DOHH2 (cell line): Measurements from ENCODE around the gene SLC5A9.
"Not testable (repeated sequence)": the region's sequence is repeated elsewhere in the genome, so short reads cannot be mapped to it uniquely, and the experiment has no call there.

Source experiments
- H3F3A ChIP-seq: fragments of 200-600 bp; sonication (generic), shearing (Covaris generic); 2 replicates; pipeline ENCODE4 v1.6.0; 2016; ENCODE audit warnings: antibody characterized with exemption, mild to moderate bottlenecking; ENCODE audit not compliant: control insufficient read depth, insufficient read depth
- H3K27ac ChIP-seq: fragments of 200-600 bp; sonication (generic); 2 replicates; pipeline ENCODE4 v1.5.1; 2014; ENCODE audit warnings: low read depth, mild to moderate bottlenecking, low read length, moderate library complexity
- H3K27me3 ChIP-seq: fragments of 200-600 bp; sonication (generic); 2 replicates; pipeline ENCODE4 v1.6.1; 2014; ENCODE audit warnings: mild to moderate bottlenecking, low read length, mixed read lengths; ENCODE audit not compliant: control insufficient read depth
- H3K36me3 ChIP-seq: fragments of 200-600 bp; sonication (generic); 2 replicates; pipeline ENCODE4 v1.6.1; 2014; ENCODE audit warnings: mild to moderate bottlenecking, low read length, moderate library complexity, mixed read lengths; ENCODE audit not compliant: control insufficient read depth
- H3K4me1 ChIP-seq: fragments of 200-600 bp; sonication (generic); 2 replicates; pipeline ENCODE4 v1.6.1; 2014; ENCODE audit warnings: mild to moderate bottlenecking, low read length, mixed read lengths; ENCODE audit not compliant: control insufficient read depth
- H3K4me2 ChIP-seq: fragments of 200-600 bp; sonication (generic); 2 replicates; pipeline ENCODE4 v1.6.0; 2014; ENCODE audit warnings: mild to moderate bottlenecking, low read length, moderate library complexity
- H3K4me3 ChIP-seq: fragments of 200-600 bp; sonication (generic); 2 replicates; pipeline ENCODE4 v1.5.1; 2014; ENCODE audit warnings: mild to moderate bottlenecking, low read length, mixed read lengths
- H3K79me2 ChIP-seq: fragments of 200-600 bp; sonication (generic); 2 replicates; pipeline ENCODE4 v1.6.1; 2014; ENCODE audit warnings: mild to moderate bottlenecking, low read length, mixed read lengths; ENCODE audit not compliant: control insufficient read depth
- H3K9me2 ChIP-seq: fragments of 200-600 bp; sonication (generic); replicated peaks from 2 replicates; pipeline ENCODE4 v1.6.1; 2014; ENCODE audit warnings: mild to moderate bottlenecking, low read length, mixed read lengths; ENCODE audit not compliant: control insufficient read depth
- H3K9me3 ChIP-seq: fragments of 200-600 bp; sonication (generic); 2 replicates; pipeline ENCODE4 v1.6.1; 2014; ENCODE audit warnings: antibody characterized with exemption, low read length, mixed read lengths; ENCODE audit not compliant: control insufficient read depth, insufficient read depth
- H4K20me1 ChIP-seq: fragments of 200-600 bp; sonication (generic); 2 replicates; pipeline ENCODE4 v1.6.0; 2014; ENCODE audit warnings: low read depth, mild to moderate bottlenecking, antibody characterized with exemption, low read length, moderate library complexity; ENCODE audit not compliant: control insufficient read depth, insufficient read depth
- EZH2phosphoT487 ChIP-seq: fragments of 200-600 bp; sonication (generic); IDR thresholded peaks from 2 replicates; pipeline ENCODE4 v1.6.1; 2017; ENCODE audit warnings: borderline replicate concordance, mild to moderate bottlenecking, antibody characterized with exemption, low read length, moderate library complexity, mixed read lengths
- TF ChIP-seq, protein P1 (sequence below): fragments of 200-600 bp; sonication (generic); IDR thresholded peaks from one replicate; pipeline ENCODE4 v1.5.1; 2014; ENCODE audit warnings: antibody characterized with exemption, mild to moderate bottlenecking, low read depth, low read length; ENCODE audit not compliant: poor library complexity, severe bottlenecking

Gene SLC5A9

DNA sequence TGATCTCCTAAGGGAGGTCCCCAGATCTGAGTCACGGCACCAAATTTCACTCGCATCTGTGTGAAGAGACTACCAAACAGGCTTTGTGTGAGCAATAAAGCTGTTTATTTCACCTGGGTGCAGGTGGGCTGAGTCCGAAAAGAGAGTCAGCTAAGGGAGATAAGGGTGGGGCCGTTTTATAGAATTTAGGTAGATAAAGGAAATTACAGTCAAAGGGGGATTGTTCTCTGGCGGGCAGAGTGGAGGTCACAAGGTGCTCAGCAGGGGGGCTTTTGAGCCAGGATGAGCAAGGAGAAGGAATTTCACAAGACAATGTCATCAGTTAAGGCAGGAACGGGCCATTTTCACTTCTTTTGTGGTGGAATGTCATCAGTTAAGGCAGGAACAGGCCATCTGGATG is 8.2 kb upstream of the SLC5A9 start:
- H3K9me3 ChIP-seq, H3F3A ChIP-seq, H3K79me2 ChIP-seq, H3K4me1 ChIP-seq, H3K4me3 ChIP-seq, H3K27ac ChIP-seq, H4K20me1 ChIP-seq, H3K4me2 ChIP-seq, H3K36me3 ChIP-seq, H3K27me3 ChIP-seq, H3K9me2 ChIP-seq: not testable (repeated sequence)

DNA sequence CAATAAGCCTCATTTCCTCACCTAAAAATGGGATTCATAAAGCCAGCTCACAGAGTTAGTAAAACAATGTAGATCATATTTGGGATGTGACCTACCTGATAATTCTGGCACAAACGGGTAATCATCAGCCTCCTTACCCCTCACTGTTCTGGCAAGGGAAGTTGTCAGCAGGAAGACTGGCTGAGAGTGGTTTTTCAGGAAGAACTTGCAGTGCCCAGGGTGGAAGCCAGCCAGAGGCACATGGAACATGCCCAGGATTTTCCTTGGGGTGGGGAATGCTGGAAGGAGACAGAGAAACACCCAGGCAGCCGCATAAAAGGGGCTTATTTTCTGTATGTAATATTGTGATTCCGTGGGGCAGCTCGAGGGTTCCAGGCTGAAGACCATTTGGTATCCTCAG is 7.7 kb upstream of the SLC5A9 start:
- Histone ChIP-seq H3K9me3 (no peaks in the 10 kb centered on the region), H4K20me1 (no peaks in the 10 kb centered on the region)

DNA sequence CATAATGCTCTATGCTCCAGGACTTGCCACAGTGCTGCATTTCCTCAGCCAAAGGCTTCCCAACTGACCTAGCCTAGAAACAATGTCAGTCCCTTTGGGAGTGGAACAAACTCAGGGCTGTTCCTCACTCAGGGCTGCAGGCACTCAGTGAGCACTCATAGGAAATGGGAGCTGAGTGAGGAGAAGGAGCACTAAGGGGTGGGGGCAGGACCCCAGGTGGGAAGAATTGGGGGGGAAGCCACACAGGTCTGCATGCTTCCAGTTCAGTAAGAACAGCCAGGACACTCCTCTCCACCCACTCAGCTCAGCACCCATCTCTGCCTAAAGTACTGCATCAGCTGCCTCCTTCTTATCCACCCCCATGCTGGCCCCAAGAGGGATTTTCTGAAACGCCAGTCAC is 7.3 kb upstream of the SLC5A9 start:
- H3K4me2 ChIP-seq, result no peak overlapping the region

More for the DNA sequence above, 7.7 kb upstream of the SLC5A9 start:
- Histone ChIP-seq H3K4me3 (no peak overlapping the region), H3F3A (no peaks in the 10 kb centered on the region), H3K27ac (no peak overlapping the region), H3K4me1 (no peaks in the 10 kb centered on the region), H3K36me3 (no peaks in the 10 kb centered on the region), H3K4me2 (no peak overlapping the region), H3K27me3 (peaks cover 2% of the 10 kb centered on the region), H3K9me2 (no peaks in the 10 kb centered on the region), H3K79me2 (no peaks in the 10 kb centered on the region)
- no peak for TF ChIP-seq EZH2phosphoT487
- TF ChIP-seq, protein P1, sequence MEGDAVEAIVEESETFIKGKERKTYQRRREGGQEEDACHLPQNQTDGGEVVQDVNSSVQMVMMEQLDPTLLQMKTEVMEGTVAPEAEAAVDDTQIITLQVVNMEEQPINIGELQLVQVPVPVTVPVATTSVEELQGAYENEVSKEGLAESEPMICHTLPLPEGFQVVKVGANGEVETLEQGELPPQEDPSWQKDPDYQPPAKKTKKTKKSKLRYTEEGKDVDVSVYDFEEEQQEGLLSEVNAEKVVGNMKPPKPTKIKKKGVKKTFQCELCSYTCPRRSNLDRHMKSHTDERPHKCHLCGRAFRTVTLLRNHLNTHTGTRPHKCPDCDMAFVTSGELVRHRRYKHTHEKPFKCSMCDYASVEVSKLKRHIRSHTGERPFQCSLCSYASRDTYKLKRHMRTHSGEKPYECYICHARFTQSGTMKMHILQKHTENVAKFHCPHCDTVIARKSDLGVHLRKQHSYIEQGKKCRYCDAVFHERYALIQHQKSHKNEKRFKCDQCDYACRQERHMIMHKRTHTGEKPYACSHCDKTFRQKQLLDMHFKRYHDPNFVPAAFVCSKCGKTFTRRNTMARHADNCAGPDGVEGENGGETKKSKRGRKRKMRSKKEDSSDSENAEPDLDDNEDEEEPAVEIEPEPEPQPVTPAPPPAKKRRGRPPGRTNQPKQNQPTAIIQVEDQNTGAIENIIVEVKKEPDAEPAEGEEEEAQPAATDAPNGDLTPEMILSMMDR, result no peak

DNA sequence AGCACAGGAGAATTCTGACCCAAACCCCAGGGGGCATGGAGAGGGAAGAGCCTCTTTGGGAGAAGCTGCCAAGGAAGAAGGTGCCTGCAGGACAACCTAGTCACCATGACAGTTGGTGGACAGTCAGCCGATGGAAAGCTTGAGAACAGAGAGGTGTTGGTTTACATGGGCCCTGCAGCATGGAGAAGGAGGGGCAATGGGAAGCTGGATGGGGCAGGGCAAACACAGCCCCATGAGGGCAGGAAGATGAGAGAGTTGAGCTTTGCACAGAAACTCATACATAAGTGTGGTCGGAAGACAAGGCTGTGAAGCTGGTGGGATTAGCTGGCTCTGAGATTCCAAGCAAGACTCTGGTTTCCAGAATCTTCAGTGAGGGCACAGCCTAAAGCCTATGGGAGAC is 6.6 kb upstream of the SLC5A9 start:
- Histone ChIP-seq H3K27ac (no peak overlapping the region), H3K4me2 (no peak overlapping the region), H3K36me3 (no peaks in the 10 kb centered on the region), H3K9me3 (no peaks in the 10 kb centered on the region), H3F3A (no peaks in the 10 kb centered on the region), H3K79me2 (no peaks in the 10 kb centered on the region), H3K9me2 (no peaks in the 10 kb centered on the region), H3K4me3 (no peak overlapping the region), H4K20me1 (no peaks in the 10 kb centered on the region), H3K27me3 (peaks cover 4% of the 10 kb centered on the region), H3K4me1 (no peaks in the 10 kb centered on the region)
- no peak for TF ChIP-seq EZH2phosphoT487
- TF ChIP-seq, protein P1, result no peak

More for the DNA sequence above, 7.3 kb upstream of the SLC5A9 start:
- Histone ChIP-seq H3K4me3 (no peak overlapping the region), H3F3A (no peaks in the 10 kb centered on the region), H4K20me1 (no peaks in the 10 kb centered on the region), H3K27ac (no peak overlapping the region), H3K79me2 (no peaks in the 10 kb centered on the region), H3K27me3 (peaks cover 4% of the 10 kb centered on the region), H3K9me3 (no peaks in the 10 kb centered on the region), H3K4me1 (no peaks in the 10 kb centered on the region), H3K36me3 (no peaks in the 10 kb centered on the region), H3K9me2 (no peaks in the 10 kb centered on the region)
- TF ChIP-seq EZH2phosphoT487, result no peak
- TF ChIP-seq, protein P1, result no peak
